ENCODE results near the gene ALDH1A2. TPM values are rescaled to one million over a fixed set of nuclear protein-coding genes. Genes with fewer than 3 reads are reported as not detected.

The ALDH1A2 gene
- total RNA-seq, 6 experiments from 2014 or later: 4.3 to 33.2 (median 10.8) TPM

DNA sequence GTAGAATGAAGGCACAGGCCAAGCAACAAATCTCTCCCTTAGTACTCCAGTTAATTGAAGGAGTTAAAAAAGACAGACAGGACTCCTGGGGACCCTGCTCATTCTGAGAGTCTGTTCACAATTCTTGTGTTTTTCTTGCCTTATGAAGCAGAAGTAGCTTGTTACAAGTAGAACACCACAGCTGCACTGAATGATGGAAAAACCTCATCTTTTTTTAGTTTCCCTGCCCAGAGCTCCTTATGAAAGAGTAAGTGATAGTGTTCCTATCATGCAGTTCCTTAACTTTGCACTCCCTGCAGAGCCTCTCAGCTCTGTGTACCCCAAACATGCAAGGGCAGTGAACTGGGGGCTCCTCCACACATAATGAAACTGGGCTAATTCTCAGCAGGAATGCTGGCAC, 95.5 kb downstream of the ALDH1A2 start:
- ATAC-seq (no peak), DNase-seq (no peak)
- no peaks in the 10 kb centered on the region for H3K27me3 ChIP-seq
- intact Hi-C loops (cut with DNase I): no loop called here
- TF ChIP-seq, protein P1, sequence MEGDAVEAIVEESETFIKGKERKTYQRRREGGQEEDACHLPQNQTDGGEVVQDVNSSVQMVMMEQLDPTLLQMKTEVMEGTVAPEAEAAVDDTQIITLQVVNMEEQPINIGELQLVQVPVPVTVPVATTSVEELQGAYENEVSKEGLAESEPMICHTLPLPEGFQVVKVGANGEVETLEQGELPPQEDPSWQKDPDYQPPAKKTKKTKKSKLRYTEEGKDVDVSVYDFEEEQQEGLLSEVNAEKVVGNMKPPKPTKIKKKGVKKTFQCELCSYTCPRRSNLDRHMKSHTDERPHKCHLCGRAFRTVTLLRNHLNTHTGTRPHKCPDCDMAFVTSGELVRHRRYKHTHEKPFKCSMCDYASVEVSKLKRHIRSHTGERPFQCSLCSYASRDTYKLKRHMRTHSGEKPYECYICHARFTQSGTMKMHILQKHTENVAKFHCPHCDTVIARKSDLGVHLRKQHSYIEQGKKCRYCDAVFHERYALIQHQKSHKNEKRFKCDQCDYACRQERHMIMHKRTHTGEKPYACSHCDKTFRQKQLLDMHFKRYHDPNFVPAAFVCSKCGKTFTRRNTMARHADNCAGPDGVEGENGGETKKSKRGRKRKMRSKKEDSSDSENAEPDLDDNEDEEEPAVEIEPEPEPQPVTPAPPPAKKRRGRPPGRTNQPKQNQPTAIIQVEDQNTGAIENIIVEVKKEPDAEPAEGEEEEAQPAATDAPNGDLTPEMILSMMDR (IDR thresholded peaks at IDR 0.05): no peak
- TF ChIP-seq POLR2A (IDR thresholded peaks at IDR 0.05): no peak
- H3K36me3 ChIP-seq: no peaks in the 10 kb centered on the region
- H3K27ac ChIP-seq: no peak overlapping the region
- H3K9me3 ChIP-seq: no peaks in the 10 kb centered on the region
- H3K4me1 ChIP-seq: no peaks in the 10 kb centered on the region
- H3K4me3 ChIP-seq: no peak overlapping the region

DNA sequence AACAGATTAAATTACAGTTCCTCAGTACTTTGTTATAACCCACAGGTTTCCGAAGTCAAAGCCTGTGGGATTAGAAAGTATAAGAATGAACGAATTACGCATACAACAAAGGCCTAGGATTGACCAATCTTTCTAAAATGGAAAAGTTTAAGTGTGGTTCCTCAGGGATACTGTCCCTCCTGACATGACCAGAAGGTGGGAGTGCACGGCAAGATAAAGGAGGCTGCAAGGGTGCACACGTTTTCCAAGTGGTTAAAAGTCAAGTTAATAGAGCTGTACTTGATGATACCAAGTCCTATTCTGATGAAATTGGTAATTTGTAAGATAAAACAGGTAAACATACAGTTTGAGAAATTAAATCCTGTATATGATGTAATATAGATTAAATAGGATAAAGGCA, 96.2 kb downstream of the ALDH1A2 start:
- Histone ChIP-seq H3K4me3 (no peak overlapping the region), H3K9me3 (no peaks in the 10 kb centered on the region), H3K27ac (no peak overlapping the region), H3K4me1 (no peaks in the 10 kb centered on the region), H3K36me3 (no peaks in the 10 kb centered on the region), H3K27me3 (no peaks in the 10 kb centered on the region)
- ATAC-seq (no peak), DNase-seq (no peak)
- WGBS (ENCODE audit: insufficient coverage, low coverage, low lambda C conversion rate, missing lambda C conversion rate): 69% methylated on average over 5 of the region's 5 CpGs
- intact Hi-C loops (cut with DNase I): no loop called here
- TF ChIP-seq POLR2A (IDR thresholded peaks at IDR 0.05): no peak
- TF ChIP-seq, protein P1 (IDR thresholded peaks at IDR 0.05): no peak

DNA sequence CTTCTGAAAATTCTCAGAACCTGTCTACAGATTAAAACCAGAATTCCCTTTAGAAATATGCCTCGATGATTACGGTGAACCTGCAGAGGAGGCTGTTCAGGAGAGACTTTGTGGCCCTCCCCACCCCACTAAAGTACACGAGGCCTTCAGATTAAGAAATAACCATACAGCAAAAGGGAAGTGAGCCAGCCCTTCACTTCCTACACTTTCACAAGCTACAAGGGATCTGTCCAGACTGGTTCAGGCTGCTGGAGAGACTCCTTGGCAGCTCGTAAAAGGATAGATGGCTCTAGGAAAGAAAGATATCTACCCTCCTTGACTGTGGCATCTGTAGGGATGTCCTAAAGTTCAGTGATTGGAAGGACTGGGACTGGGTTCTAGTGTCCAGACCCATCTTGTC, 102.6 kb downstream of the ALDH1A2 start:
- intact Hi-C loops (cut with DNase I): no loop called here
- no peak for DNase-seq

DNA sequence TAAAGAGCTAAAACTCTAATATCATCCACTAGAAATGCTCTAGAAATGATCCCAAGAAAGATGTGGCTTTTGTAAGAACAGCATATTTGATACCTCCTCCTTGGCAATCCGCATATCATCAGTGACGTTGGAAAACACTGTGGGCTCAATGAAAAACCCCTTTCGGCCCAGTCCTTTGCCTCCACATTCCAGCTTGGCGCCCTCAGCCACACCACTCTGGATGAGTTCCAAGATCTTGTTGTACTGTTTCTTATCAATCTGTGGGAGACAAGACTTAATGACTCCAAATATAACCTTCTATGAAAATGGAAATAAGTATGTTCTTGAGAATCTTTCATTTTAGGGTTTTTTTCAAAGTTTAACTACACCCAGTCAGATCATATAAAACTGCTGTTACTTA, 103.6 kb downstream of the ALDH1A2 start:
- DNase-seq (no peak), ATAC-seq (no peak)
- H3K27ac ChIP-seq: no peak overlapping the region
- intact Hi-C loops (cut with DNase I): no loop called here
- no peaks in the 10 kb centered on the region for H3K4me1 ChIP-seq
- no peaks in the 10 kb centered on the region for H3K36me3 ChIP-seq
- H3K4me3 ChIP-seq: no peak overlapping the region
- H3K9me3 ChIP-seq: no peaks in the 10 kb centered on the region
- no peak for TF ChIP-seq POLR2A (IDR thresholded peaks at IDR 0.05)
- TF ChIP-seq, protein P1 (IDR thresholded peaks at IDR 0.05): no peak
- 91% methylated on average over 3 of the region's 4 CpGs for WGBS (ENCODE audit: insufficient coverage, low coverage, low lambda C conversion rate, missing lambda C conversion rate)
- no peaks in the 10 kb centered on the region for H3K27me3 ChIP-seq

More for the DNA sequence above, 102.6 kb downstream of the ALDH1A2 start:
- Histone ChIP-seq H3K27ac (no peak overlapping the region), H3K27me3 (no peaks in the 10 kb centered on the region), H3K9me3 (no peaks in the 10 kb centered on the region), H3K36me3 (no peaks in the 10 kb centered on the region), H3K4me1 (no peaks in the 10 kb centered on the region), H3K4me3 (no peak overlapping the region)
- WGBS (ENCODE audit: insufficient coverage, low coverage, low lambda C conversion rate, missing lambda C conversion rate): 22% methylated on average over 2 of the region's 4 CpGs
- no peak for ATAC-seq
- TF ChIP-seq POLR2A (IDR thresholded peaks at IDR 0.05): no peak
- TF ChIP-seq, protein P1 (IDR thresholded peaks at IDR 0.05): no peak

DNA sequence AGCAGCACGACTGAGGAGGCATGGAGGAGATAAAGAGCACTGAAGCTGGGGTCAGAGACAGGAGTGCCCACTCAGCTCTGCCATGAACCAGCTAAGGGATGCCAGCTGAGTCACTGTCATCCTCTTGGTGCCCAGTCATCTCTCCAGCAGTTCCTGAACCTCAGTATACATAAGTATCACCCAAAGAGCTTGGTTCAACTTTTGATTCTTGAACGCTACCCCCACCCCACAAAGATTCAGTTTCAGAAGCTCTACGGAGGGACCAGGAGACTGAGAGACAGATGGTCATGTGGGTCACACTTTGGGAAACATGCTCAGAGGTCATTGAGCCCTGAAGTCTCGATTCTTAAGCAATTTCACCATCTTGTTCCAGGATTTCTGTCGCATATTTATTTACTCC, 108.4 kb downstream of the ALDH1A2 start:
- no peak for TF ChIP-seq POLR2A (IDR thresholded peaks at IDR 0.05)
- TF ChIP-seq, protein P1 (IDR thresholded peaks at IDR 0.05): no peak
- ATAC-seq: no peak
- intact Hi-C loops (cut with DNase I): no loop called here

More for the DNA sequence above, 108.4 kb downstream of the ALDH1A2 start:
- Histone ChIP-seq H3K4me1 (no peaks in the 10 kb centered on the region), H3K4me3 (no peak overlapping the region), H3K36me3 (no peaks in the 10 kb centered on the region), H3K9me3 (no peaks in the 10 kb centered on the region), H3K27me3 (no peaks in the 10 kb centered on the region), H3K27ac (no peak overlapping the region)
- WGBS (ENCODE audit: insufficient coverage, low coverage, low lambda C conversion rate, missing lambda C conversion rate): 51% methylated on average over 2 of the region's 5 CpGs
- no peak for DNase-seq

Measured in right lobe of liver (tissue), 6 donors.